DND-41 (cell line): ENCODE measurements around the gene SMIM1.
A peak's percentile ranks its signal among the peaks of the same experiment; 100 is the strongest.

Source experiments
- ATAC-seq: fragments of 200-7000 bp; cut with Tn5 transposase; 3 replicates; pipeline ENCODE4 v1.9.1; 2021; ENCODE audit warnings: low read depth; ENCODE audit not compliant: insufficient read depth
- DNase-seq: peaks from one replicate; pipeline ENCODE4 v3.0.0-alpha.2; 2020
- H2AFZ ChIP-seq: 2 replicates; pipeline ENCODE4 v1.6.0; 2012; ENCODE audit warnings: low read depth, low read length
- H3K27ac ChIP-seq: 2 replicates; pipeline ENCODE4 v1.5.1; 2012; ENCODE audit warnings: low read length, inconsistent platforms
- H3K27me3 ChIP-seq: fragments of 200-600 bp; sonication (generic); 2 replicates; pipeline ENCODE4 v1.6.0; 2012; ENCODE audit warnings: low read length, mild to moderate bottlenecking, inconsistent platforms; ENCODE audit not compliant: insufficient read depth, poor library complexity
- H3K36me3 ChIP-seq: 2 replicates; pipeline ENCODE4 v1.5.1; 2012; ENCODE audit warnings: low read length, inconsistent platforms; ENCODE audit not compliant: insufficient read depth
- H3K4me1 ChIP-seq: 2 replicates; pipeline ENCODE4 v1.5.1; 2012; ENCODE audit warnings: mild to moderate bottlenecking, low read length; ENCODE audit not compliant: insufficient read depth
- H3K4me2 ChIP-seq: 2 replicates; pipeline ENCODE4 v1.6.0; 2012; ENCODE audit warnings: mild to moderate bottlenecking, moderate library complexity, low read length, inconsistent platforms; ENCODE audit not compliant: insufficient read depth
- H3K4me3 ChIP-seq, 2 experiments: fragments of 200-600 bp in 1 of 2; shearing (Covaris generic) in 1 of 2; 2 replicates each; pipeline ENCODE4 v1.5.1; 2012 to 2016; ENCODE audit warnings: inconsistent platforms in 2 of 2, low read length in 2 of 2, mild to moderate bottlenecking in 2 of 2, low read depth in 1 of 2, moderate library complexity in 1 of 2
- H3K79me2 ChIP-seq: 2 replicates; pipeline ENCODE4 v1.6.0; 2012; ENCODE audit warnings: low read length, inconsistent platforms; ENCODE audit not compliant: insufficient read depth
- H3K9ac ChIP-seq: 2 replicates; pipeline ENCODE4 v1.6.0; 2012; ENCODE audit warnings: low read depth, mild to moderate bottlenecking, inconsistent platforms, low read length, moderate library complexity
- H3K9me3 ChIP-seq: 2 replicates; pipeline ENCODE4 v1.5.1; 2012; ENCODE audit warnings: low read length, moderate library complexity, mild to moderate bottlenecking, inconsistent platforms; ENCODE audit not compliant: insufficient read depth, severe bottlenecking
- H4K20me1 ChIP-seq: 2 replicates; pipeline ENCODE4 v1.6.0; 2012; ENCODE audit warnings: low read length; ENCODE audit not compliant: insufficient read depth
- CTCF ChIP-seq: IDR thresholded peaks from 2 replicates; pipeline ENCODE4 v1.5.1; 2012; ENCODE audit warnings: borderline replicate concordance, low read length, moderate library complexity, mild to moderate bottlenecking; ENCODE audit not compliant: poor library complexity, severe bottlenecking; ENCODE audit errors: extremely low read depth
- EZH2 ChIP-seq: IDR thresholded peaks from 3 replicates; pipeline ENCODE4 v1.6.1; 2012; ENCODE audit warnings: borderline replicate concordance, low read depth, mild to moderate bottlenecking, moderate library complexity, low read length, inconsistent platforms; ENCODE audit not compliant: severe bottlenecking

Gene SMIM1

DNA sequence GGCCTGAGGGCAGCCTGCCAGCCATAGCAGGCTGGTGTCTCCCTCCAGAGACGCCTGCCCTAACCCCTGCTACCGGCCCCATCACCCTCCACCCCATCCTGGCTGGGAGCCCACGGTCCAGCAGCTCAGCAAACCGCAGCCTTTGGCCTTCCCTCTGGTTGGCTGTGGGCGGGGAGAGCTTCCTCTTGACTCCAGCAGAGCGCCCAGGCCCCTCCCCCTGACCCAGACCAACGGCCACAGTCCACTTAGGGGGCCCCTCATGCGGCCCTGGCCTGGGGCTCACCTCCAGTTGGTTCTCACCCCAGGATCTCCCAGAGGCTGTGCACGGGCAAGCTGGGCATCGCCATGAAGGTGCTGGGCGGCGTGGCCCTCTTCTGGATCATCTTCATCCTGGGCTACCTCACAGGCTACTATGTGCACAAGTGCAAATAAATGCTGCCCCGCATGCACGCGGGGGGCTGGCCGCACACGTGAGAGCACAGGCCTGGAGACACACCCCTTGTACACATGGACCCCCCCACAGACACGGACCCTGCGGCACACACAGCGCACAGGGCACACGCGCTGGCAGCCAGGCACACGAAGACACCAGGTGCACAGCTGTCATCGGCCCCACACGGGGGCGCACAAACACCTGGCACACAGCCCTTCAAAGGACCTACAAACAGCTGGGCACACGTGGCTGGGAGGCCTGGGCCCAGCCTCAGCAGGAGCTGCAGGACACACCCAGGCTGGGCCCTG lies 3.1 kb downstream of the SMIM1 start:
- H3K4me1 ChIP-seq: no peaks in the 10 kb centered on the region
- peak; percentile 68 for ATAC-seq
- no peaks in the 10 kb centered on the region for H3K9me3 ChIP-seq
- H3K27me3 ChIP-seq: no peaks in the 10 kb centered on the region
- no peak overlapping the region for H3K9ac ChIP-seq
- TF ChIP-seq CTCF: peak; percentile 62
- no peak for TF ChIP-seq EZH2
- no peaks in the 10 kb centered on the region for H3K79me2 ChIP-seq
- no peak overlapping the region for H3K4me3 ChIP-seq
- peaks cover 24% of the 10 kb centered on the region for H4K20me1 ChIP-seq
- H3K27ac ChIP-seq: no peak overlapping the region
- DNase-seq: peak; percentile 43
- no peak overlapping the region for H2AFZ ChIP-seq
- H3K36me3 ChIP-seq: peaks cover 19% of the 10 kb centered on the region
- no peak overlapping the region for H3K4me2 ChIP-seq

DNA sequence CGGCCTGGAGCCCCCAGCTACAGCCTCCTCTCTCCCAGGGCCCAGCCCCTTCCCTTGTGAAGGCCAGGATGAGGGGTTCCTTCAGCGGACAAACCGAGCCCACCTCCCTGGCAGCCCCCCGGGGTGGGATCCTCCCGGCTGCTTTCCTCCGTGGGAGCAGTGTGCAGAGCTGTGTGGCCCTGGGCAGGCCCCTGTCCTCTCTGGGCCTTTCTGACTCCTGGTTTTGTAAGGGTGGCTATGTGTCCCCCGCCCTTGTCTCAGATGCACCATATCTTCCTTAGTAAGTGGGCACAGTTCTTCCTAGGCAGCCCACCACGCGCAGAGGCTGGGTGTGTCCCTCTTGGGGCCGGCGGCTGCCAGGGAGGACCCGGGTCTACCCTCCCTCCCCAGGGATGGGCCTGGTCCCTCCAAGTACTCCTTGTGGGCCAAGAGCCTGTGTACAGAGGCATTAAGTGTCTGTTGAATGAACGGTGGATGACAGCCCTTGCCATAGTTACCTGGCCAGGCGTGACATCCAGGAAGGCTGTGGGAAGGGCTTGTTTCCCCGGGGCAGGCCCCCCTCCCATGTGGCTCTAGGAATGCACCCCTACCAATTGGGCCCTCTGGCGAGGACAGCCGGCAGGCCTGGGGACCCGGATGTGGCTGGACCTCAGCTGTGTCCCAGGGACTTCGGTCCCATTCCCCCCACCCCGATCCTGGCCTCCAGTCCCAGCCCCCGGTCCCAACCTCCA lies 3.8 kb downstream of the SMIM1 start:
- TF ChIP-seq CTCF (no peak), EZH2 (no peak)
- peaks cover 24% of the 10 kb centered on the region for H4K20me1 ChIP-seq
- H3K79me2 ChIP-seq: no peaks in the 10 kb centered on the region
- no peak for DNase-seq
- no peak overlapping the region for H3K9ac ChIP-seq
- peaks cover 25% of the 10 kb centered on the region for H3K36me3 ChIP-seq
- no peaks in the 10 kb centered on the region for H3K27me3 ChIP-seq
- no peaks in the 10 kb centered on the region for H3K9me3 ChIP-seq
- H3K4me3 ChIP-seq: no peak overlapping the region
- no peak for ATAC-seq
- H2AFZ ChIP-seq: no peak overlapping the region
- H3K27ac ChIP-seq: no peak overlapping the region
- H3K4me1 ChIP-seq: no peaks in the 10 kb centered on the region
- no peak overlapping the region for H3K4me2 ChIP-seq

- Histone ChIP-seq H3K79me2 (no peaks in the 10 kb centered on the region), H3K4me2 (no peak overlapping the region), H3K9ac (no peak overlapping the region), H3K9me3 (no peaks in the 10 kb centered on the region), H3K27ac (no peak overlapping the region), H3K4me1 (no peaks in the 10 kb centered on the region), H2AFZ (no peak overlapping the region), H3K36me3 (peaks cover 32% of the 10 kb centered on the region), H4K20me1 (peaks cover 24% of the 10 kb centered on the region), H3K4me3 (no peak overlapping the region), H3K27me3 (no peaks in the 10 kb centered on the region)
- no peak for DNase-seq
- no peak for ATAC-seq
- TF ChIP-seq CTCF (no peak), EZH2 (no peak)
Measured at GRCh38 chr1:3777078-3777547, 4.6 kb downstream of the SMIM1 start.
